Naive thymus-derived CD4-positive, alpha-beta T cell (primary cell): ENCODE measurements around the gene COL6A2. TPM values are rescaled to one million over a fixed set of nuclear protein-coding genes. Genes with fewer than 3 reads are reported as not detected.

Experiments
- ATAC-seq: fragments of 150-1000 bp; cut with Tn5 transposase; 2 replicates; pipeline ENCODE4 v1.10.0; 2021; ENCODE audit warnings: mild to moderate bottlenecking, moderate library complexity
- CTCF ChIA-PET: fragments of 350-600 bp; sonication (Branson Sonifier 250); formaldehyde crosslinking; loops from one replicate; lab custom pipeline; 2021; ENCODE audit warnings: antibody characterized with exemption; lab: Charles Lee
- POLR2A ChIA-PET: fragments of 350-600 bp; sonication (Branson Sonifier 250); formaldehyde crosslinking; loops from one replicate; lab custom pipeline; 2021; ENCODE audit warnings: antibody characterized with exemption, inconsistent platforms; lab: Charles Lee
- DNase-seq, 9 donors: peaks; one replicate each; pipeline versions ENCODE4 v3.0.0 to v3.0.0-alpha.2; 2020 to 2022; ENCODE audit warnings: mixed read lengths in 1 of 9
- H3K27ac ChIP-seq: one replicate; pipeline ENCODE4 v1.7.0; 2013; ENCODE audit warnings: mild to moderate bottlenecking, low read depth, low read length, moderate library complexity
- H3K27me3 ChIP-seq, 2 donors: one replicate each; pipeline ENCODE4 v1.7.0; 2013; ENCODE audit warnings: low read length in 2 of 2, mild to moderate bottlenecking in 2 of 2, moderate library complexity in 2 of 2; ENCODE audit not compliant: control insufficient read depth in 2 of 2, insufficient read depth in 2 of 2
- H3K36me3 ChIP-seq, 3 experiments: 1 replicate in 2 of 3; 2 replicates in 1 of 3; pipeline ENCODE4 v1.7.0; 2013; ENCODE audit warnings: low read length in 3 of 3, mild to moderate bottlenecking in 3 of 3, moderate library complexity in 1 of 3; ENCODE audit not compliant: insufficient read depth in 3 of 3, control insufficient read depth in 2 of 3
- H3K4me1 ChIP-seq, 2 donors: one replicate each; pipeline ENCODE4 v1.7.0; 2013; ENCODE audit warnings: low read length in 2 of 2, mild to moderate bottlenecking in 2 of 2, moderate library complexity in 1 of 2; ENCODE audit not compliant: control insufficient read depth in 2 of 2, insufficient read depth in 2 of 2
- H3K4me3 ChIP-seq: 2 replicates; pipeline ENCODE4 v1.7.0; 2013; ENCODE audit warnings: mild to moderate bottlenecking, low read length
- H3K9me3 ChIP-seq, 3 experiments: 1 replicate in 2 of 3; 2 replicates in 1 of 3; pipeline ENCODE4 v1.7.0; 2013; ENCODE audit warnings: low read length in 3 of 3; ENCODE audit not compliant: control insufficient read depth in 2 of 3
- H3K27ac Mint-ChIP-seq, 9 donors: one replicate each; pipeline ENCODE4 v1.8.0; 2020 to 2022; ENCODE audit warnings: mixed read lengths in 9 of 9, mild to moderate bottlenecking in 8 of 9, moderate library complexity in 5 of 9, inconsistent platforms in 2 of 9
- H3K27me3 Mint-ChIP-seq, 5 donors: one replicate each; pipeline ENCODE4 v1.8.0; 2021 to 2022; ENCODE audit warnings: mixed read lengths in 5 of 5, mild to moderate bottlenecking in 1 of 5
- H3K36me3 Mint-ChIP-seq, 5 donors: one replicate each; pipeline ENCODE4 v1.8.0; 2020 to 2022; ENCODE audit warnings: mixed read lengths in 5 of 5, mild to moderate bottlenecking in 3 of 5, inconsistent platforms in 1 of 5
- H3K4me1 Mint-ChIP-seq, 7 donors: one replicate each; pipeline ENCODE4 v1.8.0; 2020 to 2022; ENCODE audit warnings: mixed read lengths in 7 of 7, mild to moderate bottlenecking in 3 of 7, inconsistent platforms in 1 of 7
- H3K4me3 Mint-ChIP-seq, 10 donors: one replicate each; pipeline ENCODE4 v1.8.0; 2020 to 2022; ENCODE audit warnings: mild to moderate bottlenecking in 10 of 10, mixed read lengths in 10 of 10, moderate library complexity in 6 of 10, inconsistent platforms in 2 of 10
- H3K9me3 Mint-ChIP-seq, 11 donors: one replicate each; pipeline ENCODE4 v1.8.0; 2020 to 2022; ENCODE audit warnings: mixed read lengths in 11 of 11, mild to moderate bottlenecking in 4 of 11, inconsistent platforms in 1 of 11, moderate library complexity in 1 of 11
- intact Hi-C, 2 donors: fragments of 100-400 bp; cut with micrococcal nuclease; formaldehyde crosslinking; loops; one replicate each; pipeline ENCODE4 v1.15.1; 2023
- polyA plus RNA-seq, 2 donors: library from polyadenylated mRNA; unstranded; fragments of 300-500 nt; fragmentation: Illumina TruSeq; gene quantifications; one replicate each; pipeline ENCODE4 v1.2.3, GENCODE V29; 2021
- total RNA-seq, 6 experiments: library from RNA in 5 of 6; stranded (reverse) in 5 of 6; gene quantifications; 1 replicate in 5 of 6; 2 replicates in 1 of 6; pipeline ENCODE4 v1.2.3 and lab custom pipeline; 2021 to 2026

The COL6A2 gene
- total and polyA plus RNA-seq, 7 experiments from 2014 or later, result 1.7 to 47.7 (median 33.3) TPM

DNA sequence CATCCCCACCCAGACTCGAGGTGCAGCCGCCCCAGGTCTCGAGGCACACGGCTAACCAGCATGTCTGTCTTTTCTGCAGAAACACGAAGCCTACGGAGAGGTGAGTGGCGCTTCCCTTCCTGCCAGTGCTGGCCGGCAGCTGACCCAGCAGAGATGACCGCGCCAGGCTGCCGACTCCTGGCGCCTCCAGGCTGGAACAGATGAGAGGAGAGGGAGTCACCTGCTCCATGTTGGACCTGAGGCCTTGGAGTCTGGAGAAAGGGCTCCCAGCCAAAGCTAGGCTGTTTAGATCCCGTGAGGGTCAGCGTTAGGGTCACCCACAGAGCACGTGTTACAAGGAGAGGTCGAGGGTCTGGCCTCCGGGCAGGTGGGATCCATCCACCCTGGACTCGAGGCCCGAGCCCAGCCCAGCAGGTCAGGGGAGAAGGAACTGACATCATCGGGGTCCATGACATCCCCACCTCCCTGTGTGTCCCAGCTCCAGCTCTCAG, 14.9 kb downstream of the COL6A2 start:
- Histone ChIP-seq H3K27ac (no peak overlapping the region), H3K4me3 (no peak overlapping the region), H3K27me3 (no peaks in the 10 kb centered on the region), H3K4me1 (no peaks in the 10 kb centered on the region), H3K9me3 (peaks cover 0 to 11% (median 0%) of the 10 kb centered on the region in 3 experiments), H3K36me3 (peaks cover 0 to 22% (median 0%) of the 10 kb centered on the region in 3 experiments)
- Mint-ChIP-seq H3K27ac (no peak overlapping the region), H3K9me3 (peaks cover 0 to 10% (median 2%) of the 10 kb centered on the region in 11 donors), H3K4me3 (no peak overlapping the region), H3K27me3 (no peaks in the 10 kb centered on the region), H3K4me1 (no peaks in the 10 kb centered on the region), H3K36me3 (peaks cover 0 to 27% (median 0%) of the 10 kb centered on the region in 5 donors)
- POLR2A ChIA-PET, result no interaction called here
- DNase-seq, result peak in 2 of 9 donors; percentile 2 to 6
- ATAC-seq, result no peak
- CTCF ChIA-PET, result no interaction called here
- intact Hi-C loops, result no loop called here

DNA sequence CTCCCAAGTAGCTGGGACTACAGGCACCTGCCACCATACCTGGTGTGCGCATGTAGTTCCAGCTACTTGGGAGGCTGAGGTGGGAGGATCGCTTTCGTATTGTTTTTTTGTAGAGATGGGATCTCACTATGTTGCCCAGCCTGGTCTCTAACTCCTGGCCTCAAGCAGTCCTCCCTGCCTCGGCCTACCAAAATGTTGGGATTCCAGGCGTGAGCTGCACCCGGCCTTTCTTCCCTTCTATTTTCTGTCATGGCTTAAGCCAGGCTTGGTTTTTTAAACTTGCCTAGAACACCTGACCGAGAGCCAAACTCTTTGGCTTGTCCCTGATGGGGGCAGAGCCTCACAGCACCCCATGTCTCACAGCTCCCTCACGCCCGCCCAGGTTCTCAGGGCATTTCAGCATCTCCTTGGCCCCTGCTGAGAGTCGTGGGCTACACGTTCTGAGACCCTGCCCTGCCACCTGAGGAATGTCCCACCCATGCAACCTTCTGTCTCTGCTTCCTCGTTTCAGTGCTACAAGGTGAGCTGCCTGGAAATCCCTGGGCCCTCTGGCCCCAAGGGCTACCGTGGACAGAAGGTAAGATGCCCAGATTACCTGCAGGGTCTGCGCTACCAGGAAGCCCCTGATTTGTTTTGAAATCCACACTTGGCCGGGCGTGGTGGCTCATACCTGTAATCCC, 15.7 kb downstream of the COL6A2 start:
- H3K27ac ChIP-seq, result no peak overlapping the region
- Mint-ChIP-seq H3K36me3 (peaks cover 0 to 20% (median 0%) of the 10 kb centered on the region in 5 donors), H3K4me3 (no peak overlapping the region), H3K9me3 (peaks cover 0 to 2% (median 0%) of the 10 kb centered on the region in 11 donors), H3K27ac (no peak overlapping the region), H3K4me1 (no peaks in the 10 kb centered on the region), H3K27me3 (no peaks in the 10 kb centered on the region)
- H3K27me3 ChIP-seq, result no peaks in the 10 kb centered on the region
- no peak for ATAC-seq
- H3K4me3 ChIP-seq, result no peak overlapping the region
- peaks cover 0 to 6% (median 0%) of the 10 kb centered on the region in 3 experiments for H3K9me3 ChIP-seq
- peak in 1 of 9 donors; percentile 1 for DNase-seq
- intact Hi-C loops, result no loop called here
- CTCF ChIA-PET, result interaction anchor here (0.6 kb wide), 1 partner anchor 122 kb away, joined by 3 read pairs; no protein-coding TSS in a partner anchor
- H3K36me3 ChIP-seq, result peaks cover 0 to 22% (median 0%) of the 10 kb centered on the region in 3 experiments
- POLR2A ChIA-PET, result no interaction called here
- no peaks in the 10 kb centered on the region for H3K4me1 ChIP-seq

DNA sequence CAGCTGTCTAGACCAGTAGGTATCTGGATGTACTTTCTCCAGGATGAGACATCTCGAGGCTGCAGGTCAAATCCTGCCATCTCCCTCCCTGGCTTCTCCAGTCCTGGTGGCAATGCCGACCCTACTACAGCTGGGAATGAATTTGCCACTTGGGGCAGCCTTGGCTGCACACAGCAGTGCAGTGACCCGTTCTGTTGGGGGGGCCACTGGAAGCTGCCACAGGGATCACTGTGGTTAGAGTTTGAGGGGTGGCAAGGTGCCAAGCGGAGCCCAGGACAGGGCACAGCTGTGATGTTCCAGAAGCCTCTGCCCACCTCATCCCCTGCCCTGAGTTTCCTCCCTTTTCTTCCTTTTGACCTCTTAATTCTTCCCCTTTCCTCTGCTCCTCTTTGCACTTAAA, 17.1 kb downstream of the COL6A2 start:
- Histone ChIP-seq H3K27me3 (no peaks in the 10 kb centered on the region), H3K4me3 (no peak overlapping the region), H3K27ac (no peak overlapping the region), H3K4me1 (no peaks in the 10 kb centered on the region), H3K9me3 (peaks cover 0 to 6% (median 0%) of the 10 kb centered on the region in 3 experiments), H3K36me3 (peaks cover 0 to 22% (median 0%) of the 10 kb centered on the region in 3 experiments)
- ATAC-seq (no peak), DNase-seq (peak in 1 of 9 donors; percentile 12)
- Mint-ChIP-seq H3K36me3 (peaks cover 0 to 19% (median 0%) of the 10 kb centered on the region in 5 donors), H3K4me1 (no peaks in the 10 kb centered on the region), H3K9me3 (peaks cover 0 to 2% (median 0%) of the 10 kb centered on the region in 11 donors), H3K4me3 (no peak overlapping the region), H3K27me3 (no peaks in the 10 kb centered on the region), H3K27ac (no peak overlapping the region)
- intact Hi-C loops, result no loop called here
- CTCF ChIA-PET, result no interaction called here
- POLR2A ChIA-PET, result no interaction called here

DNA sequence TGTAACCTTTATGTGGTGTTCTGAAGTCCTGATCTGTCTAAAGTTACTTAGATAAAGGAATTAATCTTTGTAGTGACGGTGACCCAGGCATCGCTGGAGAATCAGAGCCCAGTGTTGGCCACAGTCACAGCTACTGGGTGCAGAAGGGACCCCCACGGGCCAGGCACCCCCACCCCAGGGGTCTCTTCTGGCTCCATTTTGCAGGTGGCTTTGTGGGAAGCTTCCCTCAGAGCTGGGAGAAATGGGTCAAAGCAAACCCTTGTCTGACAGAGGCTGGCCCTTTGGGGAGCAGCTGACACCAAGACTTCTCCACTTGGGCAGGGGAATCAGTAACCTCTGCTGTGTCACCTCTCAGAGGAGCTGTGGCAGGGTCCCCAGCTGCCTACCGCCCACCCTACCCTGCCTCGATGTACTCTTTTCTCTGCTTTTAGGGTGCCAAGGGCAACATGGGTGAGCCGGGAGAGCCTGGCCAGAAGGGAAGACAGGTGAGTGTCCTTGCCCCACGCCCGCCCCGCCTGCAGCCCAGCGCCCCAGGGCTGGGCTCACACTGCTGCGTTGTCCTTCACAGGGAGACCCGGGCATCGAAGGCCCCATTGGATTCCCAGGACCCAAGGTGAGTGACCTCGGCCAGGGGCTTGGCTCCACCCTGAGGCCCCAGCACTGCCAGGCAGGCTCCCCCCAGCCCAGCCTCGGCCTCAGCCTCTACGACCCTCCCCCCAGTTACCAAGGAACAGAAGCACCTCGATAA, 17.7 kb downstream of the COL6A2 start:
- no peaks in the 10 kb centered on the region for H3K27me3 ChIP-seq
- Mint-ChIP-seq H3K9me3 (peaks cover 0 to 2% (median 0%) of the 10 kb centered on the region in 11 donors), H3K4me3 (no peak overlapping the region), H3K36me3 (peaks cover 0 to 19% (median 0%) of the 10 kb centered on the region in 5 donors), H3K27ac (no peak overlapping the region), H3K27me3 (no peaks in the 10 kb centered on the region), H3K4me1 (no peaks in the 10 kb centered on the region)
- ChIA-PET POLR2A (no interaction called here), CTCF (no interaction called here)
- intact Hi-C loops, result no loop called here
- H3K9me3 ChIP-seq, result peaks cover 0 to 6% (median 0%) of the 10 kb centered on the region in 3 experiments
- no peak for ATAC-seq
- H3K27ac ChIP-seq, result no peak overlapping the region
- no peak overlapping the region for H3K4me3 ChIP-seq
- H3K36me3 ChIP-seq, result peaks cover 0 to 22% (median 0%) of the 10 kb centered on the region in 3 experiments
- no peaks in the 10 kb centered on the region for H3K4me1 ChIP-seq
- DNase-seq, result peak in 2 of 9 donors; percentile 6 to 11

DNA sequence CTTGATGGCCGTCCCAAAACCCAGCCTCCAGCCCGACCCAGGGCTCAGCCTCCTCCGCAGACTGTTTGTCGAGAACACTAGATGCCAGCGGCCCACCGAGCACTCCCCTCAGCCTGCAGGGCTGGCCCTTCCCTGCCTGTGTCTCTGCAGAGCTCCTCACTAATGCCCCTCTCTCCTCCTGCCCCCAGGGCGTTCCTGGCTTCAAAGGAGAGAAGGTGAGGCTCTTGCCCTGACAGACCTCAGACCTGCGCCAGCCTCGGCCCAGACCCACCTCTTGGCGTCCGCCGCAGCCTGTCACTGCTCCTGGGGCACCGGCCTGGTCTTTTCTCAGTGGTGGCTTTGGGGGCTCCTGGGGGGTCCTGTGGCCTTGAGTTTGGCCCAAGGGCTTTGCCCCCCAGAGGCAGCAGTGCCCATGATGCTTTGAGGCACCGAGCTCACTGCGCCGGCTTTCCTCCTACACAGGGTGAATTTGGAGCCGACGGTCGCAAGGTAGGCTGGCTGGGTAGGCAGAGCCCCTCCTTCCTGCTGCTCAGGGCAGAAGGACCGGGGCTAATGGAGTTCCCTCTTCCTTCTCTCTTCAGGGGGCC, 18.4 kb downstream of the COL6A2 start:
- H3K27me3 ChIP-seq, result no peaks in the 10 kb centered on the region
- H3K27ac Mint-ChIP-seq, result no peak overlapping the region
- DNase-seq (peak in 1 of 9 donors; percentile 8), ATAC-seq (no peak)
- no peak overlapping the region for H3K27ac ChIP-seq
- H3K4me1 ChIP-seq, result no peaks in the 10 kb centered on the region
- H3K4me3 ChIP-seq, result no peak overlapping the region
- intact Hi-C loops, result no loop called here
- POLR2A ChIA-PET, result no interaction called here
- H3K9me3 ChIP-seq, result peaks cover 0 to 6% (median 0%) of the 10 kb centered on the region in 3 experiments
- peaks cover 0 to 19% (median 0%) of the 10 kb centered on the region in 5 donors for H3K36me3 Mint-ChIP-seq
- H3K27me3 Mint-ChIP-seq, result no peaks in the 10 kb centered on the region
- H3K9me3 Mint-ChIP-seq, result peaks cover 0 to 2% (median 0%) of the 10 kb centered on the region in 11 donors
- H3K4me1 Mint-ChIP-seq, result no peaks in the 10 kb centered on the region
- peaks cover 0 to 22% (median 0%) of the 10 kb centered on the region in 3 experiments for H3K36me3 ChIP-seq
- H3K4me3 Mint-ChIP-seq, result no peak overlapping the region
- CTCF ChIA-PET, result no interaction called here

DNA sequence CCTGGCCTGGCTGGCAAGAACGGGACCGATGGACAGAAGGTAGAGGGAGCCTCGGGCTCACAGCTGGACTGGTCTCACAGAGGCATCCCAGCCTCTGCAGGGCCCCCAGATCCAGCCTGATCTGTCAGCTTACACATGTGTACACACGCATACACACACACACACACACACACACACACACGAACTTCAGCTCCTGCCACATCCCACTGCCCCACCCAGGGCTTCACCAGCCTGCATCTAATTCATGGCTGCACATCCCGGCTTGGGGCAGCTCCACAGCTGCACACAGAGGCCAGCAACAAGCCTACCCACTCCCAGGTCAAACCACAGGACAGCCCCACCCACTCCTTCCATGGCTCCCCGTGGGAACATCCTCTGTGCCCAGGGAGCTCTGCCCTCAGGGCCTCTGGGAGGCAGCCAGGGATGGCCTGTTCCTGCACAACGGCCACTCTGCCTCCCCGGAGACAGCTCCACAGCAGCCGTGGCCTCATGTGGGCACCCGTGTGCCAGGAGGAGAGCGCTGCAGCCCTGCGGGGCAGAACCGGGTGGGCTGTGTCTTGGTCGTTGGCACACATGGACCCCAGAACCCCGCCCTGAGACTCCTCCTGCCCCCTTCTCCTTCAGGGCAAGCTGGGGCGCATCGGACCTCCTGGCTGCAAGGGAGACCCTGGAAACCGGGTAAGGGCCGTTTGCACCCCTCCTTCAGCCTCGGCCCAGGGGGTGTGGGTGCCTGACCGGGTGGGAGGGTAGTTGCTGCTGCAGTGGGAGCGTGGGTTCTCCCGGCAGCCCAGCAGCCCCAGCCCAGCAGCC, 19.1 kb downstream of the COL6A2 start:
- H3K27ac Mint-ChIP-seq, result no peak overlapping the region

More for the DNA sequence above, 19.1 kb downstream of the COL6A2 start:
- Mint-ChIP-seq H3K9me3 (peaks cover 0 to 2% (median 0%) of the 10 kb centered on the region in 11 donors), H3K4me1 (no peaks in the 10 kb centered on the region), H3K36me3 (peaks cover 0 to 16% (median 0%) of the 10 kb centered on the region in 5 donors), H3K27me3 (no peaks in the 10 kb centered on the region), H3K4me3 (no peak overlapping the region)
- peak in 1 of 9 donors; percentile 12 for DNase-seq
- H3K4me3 ChIP-seq, result no peak overlapping the region
- intact Hi-C loops, result no loop called here
- no peaks in the 10 kb centered on the region for H3K27me3 ChIP-seq
- CTCF ChIA-PET, result no interaction called here
- H3K9me3 ChIP-seq, result peaks cover 0 to 6% (median 0%) of the 10 kb centered on the region in 3 experiments
- POLR2A ChIA-PET, result no interaction called here
- no peak overlapping the region for H3K27ac ChIP-seq
- ATAC-seq, result no peak
- H3K36me3 ChIP-seq, result peaks cover 0 to 22% (median 0%) of the 10 kb centered on the region in 3 experiments
- H3K4me1 ChIP-seq, result no peaks in the 10 kb centered on the region
